GM12878 (cell line): Measurements from ENCODE around the gene RASIP1.

ENCODE experiments used
- BHLHE40 ChIP-seq, 2 experiments: fragments of 450-650 bp in 1 of 2; IDR thresholded peaks; 2 replicates each; pipeline ENCODE4 v1.6.1; 2011 to 2017; ENCODE audit warnings: low read depth in 2 of 2, borderline replicate concordance in 1 of 2, improper control_type of control experiment in 1 of 2, low read length in 1 of 2, mild to moderate bottlenecking in 1 of 2
- EGR1 ChIP-seq, 2 experiments: IDR thresholded peaks; 1 replicate in 1 of 2; 2 replicates in 1 of 2; pipeline ENCODE4 v1.6.1; 2011 to 2012; ENCODE audit warnings: low read depth in 2 of 2, low read length in 2 of 2, borderline replicate concordance in 1 of 2, mild to moderate bottlenecking in 1 of 2, moderate library complexity in 1 of 2
- HDAC2 ChIP-seq: fragments of 200-600 bp; sonication (generic); IDR thresholded peaks from 2 replicates; pipeline ENCODE4 v1.6.1; 2017
- POLR2AphosphoS2 ChIP-seq: IDR thresholded peaks from 2 replicates; pipeline ENCODE4 v1.6.1; 2011; ENCODE audit warnings: low read depth, mild to moderate bottlenecking, low read length, improper control_type of control experiment, moderate library complexity
- POLR2AphosphoS5 ChIP-seq: IDR thresholded peaks from 2 replicates; pipeline ENCODE4 v1.6.1; 2011; ENCODE audit warnings: mild to moderate bottlenecking, low read length, inconsistent platforms
- ZZZ3 ChIP-seq: IDR thresholded peaks from 2 replicates; pipeline ENCODE4 v1.6.1; 2011; ENCODE audit warnings: low read depth; ENCODE audit not compliant: control insufficient read depth, insufficient read length
- TF ChIP-seq, protein P1 (sequence below): fragments of 450-650 bp; IDR thresholded peaks from 2 replicates; pipeline ENCODE4 v1.6.1; 2017; ENCODE audit warnings: mild to moderate bottlenecking
- TF ChIP-seq, protein P2 (sequence below): IDR thresholded peaks from 2 replicates; pipeline ENCODE4 v1.6.1; 2012; ENCODE audit warnings: mild to moderate bottlenecking, low read depth, low read length
- TF ChIP-seq, protein P3 (sequence below): IDR thresholded peaks from 2 replicates; pipeline ENCODE4 v1.6.1; 2011; ENCODE audit warnings: borderline replicate concordance, low read depth, mild to moderate bottlenecking, moderate library complexity, mixed read lengths, low read length; ENCODE audit not compliant: insufficient read depth; ENCODE audit errors: extremely low read length

DNA sequence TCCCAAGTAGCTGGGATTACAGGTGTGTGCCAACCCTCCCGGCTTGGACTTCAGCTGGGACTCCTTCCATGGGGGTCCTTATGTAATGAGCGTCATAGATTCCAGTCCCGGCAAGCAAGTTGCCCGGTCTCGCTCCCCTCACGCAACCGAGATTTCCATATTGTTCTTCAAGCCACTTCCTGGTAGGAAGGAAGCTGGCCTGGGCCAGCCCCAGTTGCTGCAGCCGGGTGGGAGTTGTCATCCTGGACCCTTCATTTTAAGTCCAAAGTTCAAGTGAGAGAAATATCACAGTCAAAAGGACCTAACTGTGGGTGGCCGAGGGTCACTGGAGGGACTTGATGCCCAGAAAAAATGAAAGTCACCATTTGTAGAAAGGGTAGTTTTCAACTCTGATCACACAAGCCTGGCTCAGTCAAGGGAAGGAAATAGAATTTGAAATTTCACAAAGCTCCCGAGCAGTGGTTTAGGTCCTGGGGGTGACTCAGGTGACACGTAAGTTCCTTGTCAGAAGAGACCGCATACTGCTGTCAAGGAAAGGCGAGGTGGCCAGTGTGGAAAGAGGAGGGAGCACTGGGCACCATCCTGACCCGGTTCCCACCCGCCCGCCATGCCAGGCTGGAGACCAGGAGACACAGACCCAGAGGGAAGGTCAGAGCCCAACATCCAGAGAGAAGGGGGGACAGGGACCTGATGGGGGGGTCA, 20.2 kb upstream of the RASIP1 start:
- TF ChIP-seq, protein P1, sequence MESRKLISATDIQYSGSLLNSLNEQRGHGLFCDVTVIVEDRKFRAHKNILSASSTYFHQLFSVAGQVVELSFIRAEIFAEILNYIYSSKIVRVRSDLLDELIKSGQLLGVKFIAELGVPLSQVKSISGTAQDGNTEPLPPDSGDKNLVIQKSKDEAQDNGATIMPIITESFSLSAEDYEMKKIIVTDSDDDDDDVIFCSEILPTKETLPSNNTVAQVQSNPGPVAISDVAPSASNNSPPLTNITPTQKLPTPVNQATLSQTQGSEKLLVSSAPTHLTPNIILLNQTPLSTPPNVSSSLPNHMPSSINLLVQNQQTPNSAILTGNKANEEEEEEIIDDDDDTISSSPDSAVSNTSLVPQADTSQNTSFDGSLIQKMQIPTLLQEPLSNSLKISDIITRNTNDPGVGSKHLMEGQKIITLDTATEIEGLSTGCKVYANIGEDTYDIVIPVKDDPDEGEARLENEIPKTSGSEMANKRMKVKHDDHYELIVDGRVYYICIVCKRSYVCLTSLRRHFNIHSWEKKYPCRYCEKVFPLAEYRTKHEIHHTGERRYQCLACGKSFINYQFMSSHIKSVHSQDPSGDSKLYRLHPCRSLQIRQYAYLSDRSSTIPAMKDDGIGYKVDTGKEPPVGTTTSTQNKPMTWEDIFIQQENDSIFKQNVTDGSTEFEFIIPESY, result no peak
- TF ChIP-seq POLR2AphosphoS5, result no peak
- TF ChIP-seq BHLHE40 (IDR thresholded peaks at IDR 0.05; ENCODE audit: borderline replicate concordance in 1 of 2, low read depth in 2 of 2, low read length in 1 of 2), result no peak
- TF ChIP-seq, protein P2, sequence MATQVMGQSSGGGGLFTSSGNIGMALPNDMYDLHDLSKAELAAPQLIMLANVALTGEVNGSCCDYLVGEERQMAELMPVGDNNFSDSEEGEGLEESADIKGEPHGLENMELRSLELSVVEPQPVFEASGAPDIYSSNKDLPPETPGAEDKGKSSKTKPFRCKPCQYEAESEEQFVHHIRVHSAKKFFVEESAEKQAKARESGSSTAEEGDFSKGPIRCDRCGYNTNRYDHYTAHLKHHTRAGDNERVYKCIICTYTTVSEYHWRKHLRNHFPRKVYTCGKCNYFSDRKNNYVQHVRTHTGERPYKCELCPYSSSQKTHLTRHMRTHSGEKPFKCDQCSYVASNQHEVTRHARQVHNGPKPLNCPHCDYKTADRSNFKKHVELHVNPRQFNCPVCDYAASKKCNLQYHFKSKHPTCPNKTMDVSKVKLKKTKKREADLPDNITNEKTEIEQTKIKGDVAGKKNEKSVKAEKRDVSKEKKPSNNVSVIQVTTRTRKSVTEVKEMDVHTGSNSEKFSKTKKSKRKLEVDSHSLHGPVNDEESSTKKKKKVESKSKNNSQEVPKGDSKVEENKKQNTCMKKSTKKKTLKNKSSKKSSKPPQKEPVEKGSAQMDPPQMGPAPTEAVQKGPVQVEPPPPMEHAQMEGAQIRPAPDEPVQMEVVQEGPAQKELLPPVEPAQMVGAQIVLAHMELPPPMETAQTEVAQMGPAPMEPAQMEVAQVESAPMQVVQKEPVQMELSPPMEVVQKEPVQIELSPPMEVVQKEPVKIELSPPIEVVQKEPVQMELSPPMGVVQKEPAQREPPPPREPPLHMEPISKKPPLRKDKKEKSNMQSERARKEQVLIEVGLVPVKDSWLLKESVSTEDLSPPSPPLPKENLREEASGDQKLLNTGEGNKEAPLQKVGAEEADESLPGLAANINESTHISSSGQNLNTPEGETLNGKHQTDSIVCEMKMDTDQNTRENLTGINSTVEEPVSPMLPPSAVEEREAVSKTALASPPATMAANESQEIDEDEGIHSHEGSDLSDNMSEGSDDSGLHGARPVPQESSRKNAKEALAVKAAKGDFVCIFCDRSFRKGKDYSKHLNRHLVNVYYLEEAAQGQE, result no peak
- TF ChIP-seq ZZZ3, result no peak
- TF ChIP-seq, protein P3, sequence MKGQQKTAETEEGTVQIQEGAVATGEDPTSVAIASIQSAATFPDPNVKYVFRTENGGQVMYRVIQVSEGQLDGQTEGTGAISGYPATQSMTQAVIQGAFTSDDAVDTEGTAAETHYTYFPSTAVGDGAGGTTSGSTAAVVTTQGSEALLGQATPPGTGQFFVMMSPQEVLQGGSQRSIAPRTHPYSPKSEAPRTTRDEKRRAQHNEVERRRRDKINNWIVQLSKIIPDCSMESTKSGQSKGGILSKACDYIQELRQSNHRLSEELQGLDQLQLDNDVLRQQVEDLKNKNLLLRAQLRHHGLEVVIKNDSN, result no peak
- TF ChIP-seq POLR2AphosphoS2, result no peak
- no peak for TF ChIP-seq HDAC2
- TF ChIP-seq EGR1 (IDR thresholded peaks at IDR 0.05; ENCODE audit: borderline replicate concordance in 1 of 2, low read depth in 2 of 2, low read length in 2 of 2), result no peak
